Measurements from ENCODE around the gene C12orf75.

The C12orf75 gene

DNA sequence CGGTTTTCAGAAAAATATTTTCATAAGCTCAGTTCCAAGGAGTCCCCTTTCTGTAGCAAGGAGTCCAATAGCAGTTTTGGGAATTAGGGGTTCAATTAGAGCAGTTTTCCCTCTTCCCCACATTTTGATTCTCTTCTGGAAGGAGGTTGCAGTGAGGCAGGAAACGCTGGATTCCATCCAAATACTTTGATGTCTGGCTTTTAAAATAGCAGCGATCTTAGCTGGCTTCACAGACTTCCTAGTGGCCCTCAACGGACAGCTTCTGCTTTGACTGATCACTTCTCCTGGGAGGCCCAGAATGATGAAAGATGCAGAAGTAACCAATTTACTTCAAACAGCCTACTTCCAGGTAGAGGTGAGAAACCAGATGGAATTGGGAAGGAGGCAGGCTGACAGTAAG is 63.1 kb downstream of the C12orf75 start:
- H3K4me3 ChIP-seq (ENCODE audit: low read depth, low read length) = no peak overlapping the region
- DNase-seq = no peak
- H3K27ac ChIP-seq = no peak overlapping the region
- no peak for TF ChIP-seq CTCF (IDR thresholded peaks at IDR 0.05; ENCODE audit: low read depth, low read length)
- no peaks in the 10 kb centered on the region for H3K36me3 ChIP-seq
- H3K9me3 ChIP-seq (ENCODE audit: severe bottlenecking) = no peaks in the 10 kb centered on the region
- H3K27me3 ChIP-seq (ENCODE audit: insufficient read depth, low read depth, severe bottlenecking) = no peaks in the 10 kb centered on the region

DNA sequence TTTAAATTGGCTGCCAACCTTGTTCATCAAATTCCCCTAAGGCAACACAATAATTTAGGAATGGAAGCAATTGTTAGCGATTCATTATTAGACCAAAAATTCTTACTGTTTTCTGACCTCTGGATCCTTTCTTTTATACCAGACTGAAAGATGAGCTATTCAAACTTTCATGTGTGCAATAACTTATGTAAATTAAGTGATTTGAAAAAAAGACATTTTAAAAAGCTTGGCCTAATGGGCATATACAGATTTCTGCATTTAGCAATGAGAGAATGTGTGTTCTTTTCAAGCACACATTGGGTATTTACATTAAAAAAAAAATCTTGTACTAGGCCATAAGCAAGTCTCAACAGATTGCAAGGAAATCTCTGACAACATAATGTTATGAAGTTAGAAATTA is 65.5 kb downstream of the C12orf75 start:
- H3K9me3 ChIP-seq (ENCODE audit: severe bottlenecking) = no peaks in the 10 kb centered on the region
- H3K4me3 ChIP-seq (ENCODE audit: low read depth, low read length) = no peak overlapping the region
- TF ChIP-seq CTCF (IDR thresholded peaks at IDR 0.05; ENCODE audit: low read depth, low read length) = no peak
- H3K27ac ChIP-seq = no peak overlapping the region
- no peaks in the 10 kb centered on the region for H3K36me3 ChIP-seq
- no peaks in the 10 kb centered on the region for H3K27me3 ChIP-seq (ENCODE audit: insufficient read depth, low read depth, severe bottlenecking)
- DNase-seq = no peak

- no peak overlapping the region for H3K27ac ChIP-seq
- H3K27me3 ChIP-seq (ENCODE audit: insufficient read depth, low read depth, severe bottlenecking) = no peaks in the 10 kb centered on the region
- H3K36me3 ChIP-seq = no peaks in the 10 kb centered on the region
- TF ChIP-seq CTCF (IDR thresholded peaks at IDR 0.05; ENCODE audit: low read depth, low read length) = no peak
- no peak for DNase-seq
- H3K9me3 ChIP-seq (ENCODE audit: severe bottlenecking) = no peaks in the 10 kb centered on the region
- H3K4me3 ChIP-seq (ENCODE audit: low read depth, low read length) = no peak overlapping the region
These were observed 66.5 kb downstream of the C12orf75 start for GRCh38 chr12:105396983-105397382.

DNA sequence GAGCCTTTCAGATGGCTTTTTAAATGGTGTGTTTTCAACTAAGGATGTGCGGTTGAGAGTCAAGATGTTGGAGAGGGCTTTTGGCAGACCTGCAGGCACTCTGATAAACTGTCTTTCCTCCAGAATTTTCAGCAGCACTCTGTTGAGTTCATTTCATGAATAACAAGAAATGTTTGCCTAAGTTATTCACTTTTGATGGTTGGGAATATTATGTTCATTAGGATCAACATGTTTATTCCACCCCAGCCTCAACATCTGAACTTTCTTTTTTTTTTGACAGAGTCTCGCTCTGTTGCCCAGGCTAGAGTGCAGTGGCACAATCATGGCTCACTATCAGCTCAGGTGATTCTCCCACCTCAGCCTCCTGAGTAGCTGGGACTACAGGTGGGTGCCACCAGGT is 68.4 kb downstream of the C12orf75 start:
- Histone ChIP-seq H3K27ac (no peak overlapping the region), H3K27me3 (ENCODE audit: insufficient read depth, low read depth, severe bottlenecking) (no peaks in the 10 kb centered on the region), H3K4me3 (ENCODE audit: low read depth, low read length) (no peak overlapping the region), H3K36me3 (no peaks in the 10 kb centered on the region), H3K9me3 (ENCODE audit: severe bottlenecking) (no peaks in the 10 kb centered on the region)
- no peak for DNase-seq
- TF ChIP-seq CTCF (IDR thresholded peaks at IDR 0.05; ENCODE audit: low read depth, low read length) = no peak

GRCh38 chr12:105399428-105400081 is 69.1 kb downstream of the C12orf75 start:
- no peak for DNase-seq
- H3K27me3 ChIP-seq (ENCODE audit: insufficient read depth, low read depth, severe bottlenecking) = no peaks in the 10 kb centered on the region
- no peaks in the 10 kb centered on the region for H3K36me3 ChIP-seq
- no peak for TF ChIP-seq CTCF (IDR thresholded peaks at IDR 0.05; ENCODE audit: low read depth, low read length)
- no peak overlapping the region for H3K27ac ChIP-seq
- H3K4me3 ChIP-seq (ENCODE audit: low read depth, low read length) = no peak overlapping the region
- H3K9me3 ChIP-seq (ENCODE audit: severe bottlenecking) = no peaks in the 10 kb centered on the region

- DNase-seq = no peak
- no peak for TF ChIP-seq CTCF (IDR thresholded peaks at IDR 0.05; ENCODE audit: low read depth, low read length)
- Histone ChIP-seq H3K4me3 (ENCODE audit: low read depth, low read length) (no peak overlapping the region), H3K9me3 (ENCODE audit: severe bottlenecking) (no peaks in the 10 kb centered on the region), H3K27ac (no peak overlapping the region), H3K27me3 (ENCODE audit: insufficient read depth, low read depth, severe bottlenecking) (no peaks in the 10 kb centered on the region), H3K36me3 (no peaks in the 10 kb centered on the region)
These were observed 69.7 kb downstream of the C12orf75 start for GRCh38 chr12:105400227-105400626.
